NOMO-1 treated with DMSO at 0.1 percent for 48 hours (cell line): ENCODE results near the gene DNASE1.

Source experiments
- DNase-seq: peaks from one replicate; lab custom pipeline; 2025; ENCODE audit not compliant: unreplicated experiment; lab: John Stamatoyannopoulos, UW

The DNASE1 gene

DNA sequence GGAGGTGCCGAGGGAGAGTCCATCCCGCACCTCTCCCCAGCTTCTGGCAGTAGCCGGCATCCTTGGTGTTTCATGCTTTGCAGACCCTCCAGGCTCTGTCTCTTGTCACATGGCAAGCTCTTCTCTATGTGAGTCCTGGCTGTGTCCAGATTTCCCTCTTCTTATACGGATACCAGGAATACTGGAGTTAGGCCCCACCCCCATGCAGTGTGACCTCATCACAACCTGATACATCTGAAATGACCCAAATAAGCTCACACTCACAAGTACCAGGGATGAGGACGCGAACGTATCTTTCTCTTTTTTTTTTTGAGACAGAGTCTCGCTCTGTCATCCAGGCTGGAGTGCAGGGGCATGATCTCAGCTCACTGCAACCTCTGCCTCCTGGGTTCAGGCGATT, 39.6 kb downstream of the DNASE1 start:
- DNase-seq: no peak

DNA sequence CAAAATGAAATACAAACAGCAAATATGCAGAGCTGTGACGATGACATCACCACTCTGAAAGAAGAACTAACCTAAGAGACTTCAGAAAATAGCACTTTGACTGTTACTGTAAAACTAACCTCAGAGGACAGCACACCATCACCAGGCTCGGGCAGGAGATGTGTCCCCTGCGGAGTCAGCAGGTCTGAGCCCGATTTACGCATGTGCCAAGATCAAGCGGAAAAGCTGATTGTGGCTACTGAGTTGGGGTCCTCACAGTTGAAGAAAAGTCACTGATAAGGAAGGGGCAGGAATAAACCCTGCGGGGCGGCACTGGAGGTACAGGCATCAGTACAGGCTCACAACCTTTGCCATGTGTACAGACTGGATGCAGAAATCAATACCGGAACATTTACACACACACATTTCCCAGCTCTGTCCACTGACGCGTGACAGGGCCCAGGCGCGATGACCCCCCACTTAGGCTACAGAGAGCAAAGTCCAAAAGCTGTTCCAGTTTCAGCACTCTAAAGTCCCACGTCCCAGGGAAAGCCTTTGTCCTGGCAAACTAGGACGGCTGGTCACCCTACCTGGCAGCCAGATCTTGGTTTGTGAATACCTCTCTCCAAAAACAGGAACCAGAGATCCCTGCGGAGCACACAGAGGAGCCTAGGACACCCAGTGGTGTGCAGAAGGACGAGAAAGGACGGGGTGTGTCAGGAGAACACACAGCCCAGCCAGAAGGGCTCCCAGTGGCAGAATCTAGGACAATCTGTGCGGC, 41.3 kb downstream of the DNASE1 start:
- peak; percentile 41 for DNase-seq

GRCh38 chr16:3696425-3697218, 42.1 kb downstream of the DNASE1 start:
- DNase-seq: no peak

DNA sequence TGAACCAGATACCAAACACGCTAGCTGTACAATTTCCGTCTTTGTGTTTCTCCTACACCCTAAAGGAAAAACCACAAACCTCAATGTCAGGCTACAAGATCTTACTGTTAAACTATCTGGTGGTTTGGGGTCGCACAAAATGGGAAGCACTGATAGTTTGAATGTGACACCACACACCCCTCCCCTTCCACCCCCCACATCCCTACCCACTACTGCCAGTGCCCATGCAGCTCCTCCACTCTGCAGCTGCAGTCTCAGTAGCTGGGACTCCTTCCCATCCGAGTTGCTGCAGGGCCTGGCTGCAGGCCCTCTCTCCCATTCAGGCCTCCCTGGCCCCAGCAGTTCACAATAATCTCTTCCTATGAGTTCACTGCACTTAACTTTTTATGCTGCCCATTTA, 44.5 kb downstream of the DNASE1 start:
- peak; percentile 4 for DNase-seq

- DNase-seq: no peak
Observed at GRCh38 chr16:3701531-3701930, 47.0 kb downstream of the DNASE1 start.

DNA sequence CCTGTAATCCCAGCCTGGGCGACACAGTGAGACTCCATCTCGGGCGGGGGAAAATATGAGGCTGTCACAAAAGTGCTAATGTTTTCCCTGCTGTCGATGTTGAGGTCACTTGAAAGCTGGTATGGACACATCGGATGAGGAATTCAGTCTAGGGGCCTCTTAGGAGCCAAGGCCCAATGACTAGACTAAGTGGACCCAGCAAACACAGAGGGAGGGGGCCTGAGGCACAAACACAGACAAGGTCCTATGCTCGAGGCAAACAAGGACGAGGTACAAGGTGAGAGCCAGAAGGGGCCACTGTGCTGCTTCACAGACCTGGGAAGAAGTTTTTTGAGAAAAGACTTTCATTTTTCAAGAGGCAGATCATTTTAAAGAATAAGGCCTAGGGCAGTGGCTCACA, 47.6 kb downstream of the DNASE1 start:
- no peak for DNase-seq

GRCh38 chr16:3706253-3707012, 51.9 kb downstream of the DNASE1 start:
- DNase-seq: no peak
